HepG2 (cell line): Measurements from ENCODE around the gene POLRMT. TPM values are rescaled to one million over a fixed set of nuclear protein-coding genes. Genes with fewer than 3 reads are reported as not detected.

Source experiments
- NBN ChIP-seq: fragments of 450-650 bp; conservative IDR thresholded peaks from 2 replicates; pipeline ENCODE4 v1.6.1; 2017
- NCOA5 ChIP-seq: sonication (generic); formaldehyde crosslinking; IDR thresholded peaks from 2 replicates; pipeline ENCODE4 v1.4.0; 2020; ENCODE audit warnings: missing genetic modification reagents
- SIX4 ChIP-seq: sonication (generic); formaldehyde crosslinking; IDR thresholded peaks from 2 replicates; pipeline ENCODE4 v1.4.0; 2020; ENCODE audit warnings: missing genetic modification reagents
- ZBTB7B ChIP-seq: sonication (generic); formaldehyde crosslinking; IDR thresholded peaks from 2 replicates; pipeline ENCODE4 v1.4.0; 2020; ENCODE audit warnings: missing genetic modification reagents
- ZNF207 ChIP-seq: fragments of 450-650 bp; IDR thresholded peaks from 2 replicates; pipeline ENCODE4 v1.6.1; 2016; ENCODE audit warnings: antibody characterized with exemption, borderline replicate concordance
- polyA plus RNA-seq, 8 experiments: library from polyadenylated mRNA; depleted of rRNA in 3 of 8; stranded (reverse) in 7 of 8; unstranded in 1 of 8; fragments of >200 nt; fragmentation: Illumina TruSeq in 4 of 8; extraction: Trizol in 4 of 8; gene quantifications; 2 replicates each; pipeline versions ENCODE4 v1.2.1 to v1.2.3, GENCODE V29; 2011 to 2016; ENCODE audit warnings: low read depth in 4 of 8, missing spikeins in 1 of 8, mixed read lengths in 1 of 8; ENCODE audit not compliant: insufficient read depth in 1 of 8
- total RNA-seq, 5 experiments: library from RNA; depleted of rRNA; stranded (reverse); fragments of >200 nt; fragmentation: Illumina TruSeq; extraction: Trizol; gene quantifications; 2 replicates each; pipeline ENCODE4 v1.2.3, GENCODE V29; 2016; ENCODE audit warnings: low read depth in 1 of 5
- TF ChIP-seq, protein P1 (sequence below): sonication (generic); formaldehyde crosslinking; IDR thresholded peaks from 2 replicates; pipeline ENCODE4 v1.8.1; 2023; ENCODE audit warnings: mild to moderate bottlenecking, moderate library complexity, missing genetic modification reagents
- TF ChIP-seq, protein P2 (sequence below): sonication (generic); formaldehyde crosslinking; IDR thresholded peaks from 2 replicates; pipeline ENCODE4 v1.5.0; 2020; ENCODE audit warnings: missing genetic modification reagents
- TF ChIP-seq, protein P3 (sequence below): sonication (generic); formaldehyde crosslinking; IDR thresholded peaks from 2 replicates; pipeline ENCODE4 v1.4.0; 2020; ENCODE audit warnings: mild to moderate bottlenecking, missing genetic modification reagents
- TF ChIP-seq, protein P4 (sequence below): sonication (generic); formaldehyde crosslinking; IDR thresholded peaks from 2 replicates; pipeline ENCODE4 v1.5.0; 2020; ENCODE audit warnings: mild to moderate bottlenecking, missing genetic modification reagents, borderline replicate concordance
- TF ChIP-seq, protein P5 (sequence below): sonication (generic); formaldehyde crosslinking; IDR thresholded peaks from 2 replicates; pipeline ENCODE4 v1.9.0; 2021; ENCODE audit warnings: missing genetic modification reagents, borderline replicate concordance
- TF ChIP-seq, protein P6 (sequence below): sonication (generic); formaldehyde crosslinking; IDR thresholded peaks from 2 replicates; pipeline ENCODE4 v1.5.0; 2020; ENCODE audit warnings: missing genetic modification reagents

POLRMT gene
- total and polyA plus RNA-seq, 2 of the 13 experiments (the other 11 are each of a cell fraction or from before 2014, with no cell fraction given): 78.0 to 101 TPM

DNA sequence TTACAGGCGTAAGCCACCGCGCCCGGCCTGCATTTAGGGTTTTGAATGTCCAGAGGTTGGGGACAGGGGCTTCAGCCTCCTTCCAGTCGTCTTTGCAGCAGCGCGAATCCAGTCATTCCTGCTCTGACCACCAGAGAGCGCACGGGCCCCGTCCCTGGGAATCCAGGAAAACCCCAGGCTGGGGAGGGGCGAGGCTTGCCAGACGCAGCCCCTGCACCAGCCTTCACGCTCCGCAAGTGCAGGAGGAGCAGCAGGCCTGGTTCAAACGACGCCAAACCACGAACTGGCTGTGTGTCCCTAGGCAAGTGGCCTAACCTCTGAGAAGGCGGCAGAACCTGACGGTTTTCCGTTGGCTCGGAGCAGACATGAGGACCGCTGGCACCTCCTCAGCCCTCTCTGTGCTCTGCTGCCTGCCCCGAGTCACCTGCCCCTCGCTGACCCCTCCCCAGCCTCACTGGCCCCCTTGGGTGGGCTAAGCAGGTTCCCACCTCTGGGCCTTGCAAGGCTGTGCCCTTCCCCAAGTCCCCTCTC, 31.6 kb upstream of the POLRMT start (continued):
- TF ChIP-seq, protein P1, sequence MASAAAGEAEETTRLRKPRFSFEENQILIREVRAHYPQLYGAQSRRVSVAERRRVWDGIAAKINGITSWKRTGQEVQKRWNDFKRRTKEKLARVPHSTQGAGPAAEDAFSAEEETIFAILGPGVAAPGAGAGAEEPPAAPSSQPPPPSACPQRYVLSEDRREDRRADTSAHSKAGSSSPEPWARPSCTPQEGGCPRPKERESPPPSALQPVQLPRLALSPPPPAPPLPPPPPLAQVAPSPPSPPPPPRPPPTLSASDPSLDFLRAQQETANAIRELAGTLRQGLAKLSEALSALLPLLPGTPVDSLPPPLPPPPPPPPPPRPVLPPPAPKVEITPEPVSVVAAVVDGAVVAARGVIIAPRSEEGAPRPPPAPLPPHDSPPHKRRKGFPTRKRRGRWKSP: no peak
- TF ChIP-seq, protein P2, sequence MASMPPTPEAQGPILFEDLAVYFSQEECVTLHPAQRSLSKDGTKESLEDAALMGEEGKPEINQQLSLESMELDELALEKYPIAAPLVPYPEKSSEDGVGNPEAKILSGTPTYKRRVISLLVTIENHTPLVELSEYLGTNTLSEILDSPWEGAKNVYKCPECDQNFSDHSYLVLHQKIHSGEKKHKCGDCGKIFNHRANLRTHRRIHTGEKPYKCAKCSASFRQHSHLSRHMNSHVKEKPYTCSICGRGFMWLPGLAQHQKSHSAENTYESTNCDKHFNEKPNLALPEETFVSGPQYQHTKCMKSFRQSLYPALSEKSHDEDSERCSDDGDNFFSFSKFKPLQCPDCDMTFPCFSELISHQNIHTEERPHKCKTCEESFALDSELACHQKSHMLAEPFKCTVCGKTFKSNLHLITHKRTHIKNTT (CRISPR knock-in tag): no peak
- TF ChIP-seq, protein P3, sequence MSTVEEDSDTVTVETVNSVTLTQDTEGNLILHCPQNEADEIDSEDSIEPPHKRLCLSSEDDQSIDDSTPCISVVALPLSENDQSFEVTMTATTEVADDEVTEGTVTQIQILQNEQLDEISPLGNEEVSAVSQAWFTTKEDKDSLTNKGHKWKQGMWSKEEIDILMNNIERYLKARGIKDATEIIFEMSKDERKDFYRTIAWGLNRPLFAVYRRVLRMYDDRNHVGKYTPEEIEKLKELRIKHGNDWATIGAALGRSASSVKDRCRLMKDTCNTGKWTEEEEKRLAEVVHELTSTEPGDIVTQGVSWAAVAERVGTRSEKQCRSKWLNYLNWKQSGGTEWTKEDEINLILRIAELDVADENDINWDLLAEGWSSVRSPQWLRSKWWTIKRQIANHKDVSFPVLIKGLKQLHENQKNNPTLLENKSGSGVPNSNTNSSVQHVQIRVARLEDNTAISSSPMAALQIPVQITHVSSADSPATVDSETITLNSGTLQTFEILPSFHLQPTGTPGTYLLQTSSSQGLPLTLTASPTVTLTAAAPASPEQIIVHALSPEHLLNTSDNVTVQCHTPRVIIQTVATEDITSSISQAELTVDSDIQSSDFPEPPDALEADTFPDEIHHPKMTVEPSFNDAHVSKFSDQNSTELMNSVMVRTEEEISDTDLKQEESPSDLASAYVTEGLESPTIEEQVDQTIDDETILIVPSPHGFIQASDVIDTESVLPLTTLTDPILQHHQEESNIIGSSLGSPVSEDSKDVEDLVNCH (CRISPR knock-in tag): no peak
- TF ChIP-seq SIX4 (0 out of 2 replicates have a peak, but pooled peaks have one; percentile 24), NBN (no peak), ZNF207 (no peak), ZBTB7B (CRISPR knock-in tag) (peak; percentile 89; the same call in 1 of the 2 replicates), NCOA5 (CRISPR knock-in tag) (no peak)
- TF ChIP-seq, protein P4, sequence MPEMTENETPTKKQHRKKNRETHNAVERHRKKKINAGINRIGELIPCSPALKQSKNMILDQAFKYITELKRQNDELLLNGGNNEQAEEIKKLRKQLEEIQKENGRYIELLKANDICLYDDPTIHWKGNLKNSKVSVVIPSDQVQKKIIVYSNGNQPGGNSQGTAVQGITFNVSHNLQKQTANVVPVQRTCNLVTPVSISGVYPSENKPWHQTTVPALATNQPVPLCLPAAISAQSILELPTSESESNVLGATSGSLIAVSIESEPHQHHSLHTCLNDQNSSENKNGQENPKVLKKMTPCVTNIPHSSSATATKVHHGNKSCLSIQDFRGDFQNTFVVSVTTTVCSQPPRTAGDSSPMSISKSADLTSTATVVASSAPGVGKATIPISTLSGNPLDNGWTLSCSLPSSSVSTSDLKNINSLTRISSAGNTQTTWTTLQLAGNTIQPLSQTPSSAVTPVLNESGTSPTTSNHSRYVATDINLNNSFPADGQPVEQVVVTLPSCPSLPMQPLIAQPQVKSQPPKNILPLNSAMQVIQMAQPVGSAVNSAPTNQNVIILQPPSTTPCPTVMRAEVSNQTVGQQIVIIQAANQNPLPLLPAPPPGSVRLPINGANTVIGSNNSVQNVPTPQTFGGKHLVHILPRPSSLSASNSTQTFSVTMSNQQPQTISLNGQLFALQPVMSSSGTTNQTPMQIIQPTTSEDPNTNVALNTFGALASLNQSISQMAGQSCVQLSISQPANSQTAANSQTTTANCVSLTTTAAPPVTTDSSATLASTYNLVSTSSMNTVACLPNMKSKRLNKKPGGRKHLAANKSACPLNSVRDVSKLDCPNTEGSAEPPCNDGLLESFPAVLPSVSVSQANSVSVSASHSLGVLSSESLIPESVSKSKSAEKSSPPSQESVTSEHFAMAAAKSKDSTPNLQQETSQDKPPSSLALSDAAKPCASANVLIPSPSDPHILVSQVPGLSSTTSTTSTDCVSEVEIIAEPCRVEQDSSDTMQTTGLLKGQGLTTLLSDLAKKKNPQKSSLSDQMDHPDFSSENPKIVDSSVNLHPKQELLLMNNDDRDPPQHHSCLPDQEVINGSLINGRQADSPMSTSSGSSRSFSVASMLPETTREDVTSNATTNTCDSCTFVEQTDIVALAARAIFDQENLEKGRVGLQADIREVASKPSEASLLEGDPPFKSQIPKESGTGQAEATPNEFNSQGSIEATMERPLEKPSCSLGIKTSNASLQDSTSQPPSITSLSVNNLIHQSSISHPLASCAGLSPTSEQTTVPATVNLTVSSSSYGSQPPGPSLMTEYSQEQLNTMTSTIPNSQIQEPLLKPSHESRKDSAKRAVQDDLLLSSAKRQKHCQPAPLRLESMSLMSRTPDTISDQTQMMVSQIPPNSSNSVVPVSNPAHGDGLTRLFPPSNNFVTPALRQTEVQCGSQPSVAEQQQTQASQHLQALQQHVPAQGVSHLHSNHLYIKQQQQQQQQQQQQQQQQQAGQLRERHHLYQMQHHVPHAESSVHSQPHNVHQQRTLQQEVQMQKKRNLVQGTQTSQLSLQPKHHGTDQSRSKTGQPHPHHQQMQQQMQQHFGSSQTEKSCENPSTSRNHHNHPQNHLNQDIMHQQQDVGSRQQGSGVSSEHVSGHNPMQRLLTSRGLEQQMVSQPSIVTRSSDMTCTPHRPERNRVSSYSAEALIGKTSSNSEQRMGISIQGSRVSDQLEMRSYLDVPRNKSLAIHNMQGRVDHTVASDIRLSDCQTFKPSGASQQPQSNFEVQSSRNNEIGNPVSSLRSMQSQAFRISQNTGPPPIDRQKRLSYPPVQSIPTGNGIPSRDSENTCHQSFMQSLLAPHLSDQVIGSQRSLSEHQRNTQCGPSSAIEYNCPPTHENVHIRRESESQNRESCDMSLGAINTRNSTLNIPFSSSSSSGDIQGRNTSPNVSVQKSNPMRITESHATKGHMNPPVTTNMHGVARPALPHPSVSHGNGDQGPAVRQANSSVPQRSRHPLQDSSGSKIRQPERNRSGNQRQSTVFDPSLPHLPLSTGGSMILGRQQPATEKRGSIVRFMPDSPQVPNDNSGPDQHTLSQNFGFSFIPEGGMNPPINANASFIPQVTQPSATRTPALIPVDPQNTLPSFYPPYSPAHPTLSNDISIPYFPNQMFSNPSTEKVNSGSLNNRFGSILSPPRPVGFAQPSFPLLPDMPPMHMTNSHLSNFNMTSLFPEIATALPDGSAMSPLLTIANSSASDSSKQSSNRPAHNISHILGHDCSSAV (CRISPR knock-in tag): no peak
- TF ChIP-seq, protein P5, sequence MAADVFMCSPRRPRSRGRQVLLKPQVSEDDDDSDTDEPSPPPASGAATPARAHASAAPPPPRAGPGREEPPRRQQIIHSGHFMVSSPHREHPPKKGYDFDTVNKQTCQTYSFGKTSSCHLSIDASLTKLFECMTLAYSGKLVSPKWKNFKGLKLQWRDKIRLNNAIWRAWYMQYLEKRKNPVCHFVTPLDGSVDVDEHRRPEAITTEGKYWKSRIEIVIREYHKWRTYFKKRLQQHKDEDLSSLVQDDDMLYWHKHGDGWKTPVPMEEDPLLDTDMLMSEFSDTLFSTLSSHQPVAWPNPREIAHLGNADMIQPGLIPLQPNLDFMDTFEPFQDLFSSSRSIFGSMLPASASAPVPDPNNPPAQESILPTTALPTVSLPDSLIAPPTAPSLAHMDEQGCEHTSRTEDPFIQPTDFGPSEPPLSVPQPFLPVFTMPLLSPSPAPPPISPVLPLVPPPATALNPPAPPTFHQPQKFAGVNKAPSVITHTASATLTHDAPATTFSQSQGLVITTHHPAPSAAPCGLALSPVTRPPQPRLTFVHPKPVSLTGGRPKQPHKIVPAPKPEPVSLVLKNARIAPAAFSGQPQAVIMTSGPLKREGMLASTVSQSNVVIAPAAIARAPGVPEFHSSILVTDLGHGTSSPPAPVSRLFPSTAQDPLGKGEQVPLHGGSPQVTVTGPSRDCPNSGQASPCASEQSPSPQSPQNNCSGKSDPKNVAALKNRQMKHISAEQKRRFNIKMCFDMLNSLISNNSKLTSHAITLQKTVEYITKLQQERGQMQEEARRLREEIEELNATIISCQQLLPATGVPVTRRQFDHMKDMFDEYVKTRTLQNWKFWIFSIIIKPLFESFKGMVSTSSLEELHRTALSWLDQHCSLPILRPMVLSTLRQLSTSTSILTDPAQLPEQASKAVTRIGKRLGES (CRISPR knock-in tag): no peak
- TF ChIP-seq, protein P6, sequence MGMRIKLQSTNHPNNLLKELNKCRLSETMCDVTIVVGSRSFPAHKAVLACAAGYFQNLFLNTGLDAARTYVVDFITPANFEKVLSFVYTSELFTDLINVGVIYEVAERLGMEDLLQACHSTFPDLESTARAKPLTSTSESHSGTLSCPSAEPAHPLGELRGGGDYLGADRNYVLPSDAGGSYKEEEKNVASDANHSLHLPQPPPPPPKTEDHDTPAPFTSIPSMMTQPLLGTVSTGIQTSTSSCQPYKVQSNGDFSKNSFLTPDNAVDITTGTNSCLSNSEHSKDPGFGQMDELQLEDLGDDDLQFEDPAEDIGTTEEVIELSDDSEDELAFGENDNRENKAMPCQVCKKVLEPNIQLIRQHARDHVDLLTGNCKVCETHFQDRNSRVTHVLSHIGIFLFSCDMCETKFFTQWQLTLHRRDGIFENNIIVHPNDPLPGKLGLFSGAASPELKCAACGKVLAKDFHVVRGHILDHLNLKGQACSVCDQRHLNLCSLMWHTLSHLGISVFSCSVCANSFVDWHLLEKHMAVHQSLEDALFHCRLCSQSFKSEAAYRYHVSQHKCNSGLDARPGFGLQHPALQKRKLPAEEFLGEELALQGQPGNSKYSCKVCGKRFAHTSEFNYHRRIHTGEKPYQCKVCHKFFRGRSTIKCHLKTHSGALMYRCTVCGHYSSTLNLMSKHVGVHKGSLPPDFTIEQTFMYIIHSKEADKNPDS (CRISPR knock-in tag): peak; percentile 92
